GM19438 (cell line): Measurements from ENCODE around the gene MCM7.

Experiments used
- ATAC-seq: cut with Tn5 transposase; IDR thresholded peaks from one replicate; pipeline ENCODE4 v1.9.1; 2021; ENCODE audit warnings: low read depth; ENCODE audit not compliant: unreplicated experiment

Gene MCM7

DNA sequence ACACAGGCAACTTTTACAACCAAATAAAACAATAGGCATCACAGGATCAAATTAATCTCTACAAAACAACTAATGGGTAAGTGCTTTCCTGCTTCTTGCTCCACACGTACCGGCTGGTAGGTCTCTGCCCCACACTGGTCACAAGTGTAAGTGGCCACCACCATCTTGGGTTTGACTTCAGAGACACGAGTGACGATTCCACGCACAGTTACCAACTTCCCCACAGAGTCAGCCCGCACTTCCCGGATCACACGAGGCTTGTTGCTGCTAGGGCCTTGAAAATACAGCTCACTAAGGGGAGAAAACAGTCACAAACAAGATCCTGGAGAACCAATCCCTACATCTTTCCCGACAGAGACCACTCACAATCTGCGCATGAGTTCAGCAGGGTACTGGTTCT lies 2.3 kb downstream of the MCM7 start:
- ATAC-seq: no peak

DNA sequence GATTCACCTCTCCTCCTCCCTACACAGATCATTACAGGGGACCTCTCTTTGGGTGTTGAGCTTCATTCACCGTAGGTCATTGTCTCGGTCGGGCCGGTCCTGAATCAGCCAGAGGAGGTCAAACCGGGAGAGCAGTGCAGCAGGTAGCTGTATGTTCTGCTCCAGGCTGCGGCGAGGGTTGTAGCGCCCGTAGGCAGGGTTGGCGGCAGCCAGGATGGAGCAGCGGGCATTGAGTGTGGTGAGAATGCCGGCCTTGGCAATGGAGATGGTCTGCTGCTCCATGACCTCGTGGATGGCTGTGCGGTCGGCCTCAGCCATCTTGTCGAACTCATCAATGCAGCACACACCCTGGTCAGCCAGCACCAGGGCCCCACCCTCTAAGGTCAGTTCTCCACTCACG lies 5.5 kb downstream of the MCM7 start:
- no peak for ATAC-seq

DNA sequence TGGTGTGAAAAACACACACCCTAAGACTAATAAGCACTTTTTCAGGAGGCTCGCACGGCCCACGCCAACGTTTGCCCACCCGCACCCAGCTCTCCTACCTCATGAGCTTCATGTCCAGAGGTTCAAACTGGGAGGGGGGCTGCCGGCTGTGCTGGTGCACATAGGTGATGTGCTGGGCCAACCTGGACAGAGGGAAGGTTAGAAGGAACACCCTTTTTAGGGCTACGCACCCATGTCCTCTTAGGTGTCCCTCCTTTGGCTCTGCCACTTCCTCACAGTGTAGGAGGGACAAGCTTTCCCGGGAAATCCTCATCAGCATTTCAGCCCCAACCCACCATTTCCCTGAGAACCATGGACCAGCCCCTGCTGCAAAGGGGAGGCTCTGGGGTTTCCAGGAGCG lies 5.9 kb downstream of the MCM7 start:
- no peak for ATAC-seq

DNA sequence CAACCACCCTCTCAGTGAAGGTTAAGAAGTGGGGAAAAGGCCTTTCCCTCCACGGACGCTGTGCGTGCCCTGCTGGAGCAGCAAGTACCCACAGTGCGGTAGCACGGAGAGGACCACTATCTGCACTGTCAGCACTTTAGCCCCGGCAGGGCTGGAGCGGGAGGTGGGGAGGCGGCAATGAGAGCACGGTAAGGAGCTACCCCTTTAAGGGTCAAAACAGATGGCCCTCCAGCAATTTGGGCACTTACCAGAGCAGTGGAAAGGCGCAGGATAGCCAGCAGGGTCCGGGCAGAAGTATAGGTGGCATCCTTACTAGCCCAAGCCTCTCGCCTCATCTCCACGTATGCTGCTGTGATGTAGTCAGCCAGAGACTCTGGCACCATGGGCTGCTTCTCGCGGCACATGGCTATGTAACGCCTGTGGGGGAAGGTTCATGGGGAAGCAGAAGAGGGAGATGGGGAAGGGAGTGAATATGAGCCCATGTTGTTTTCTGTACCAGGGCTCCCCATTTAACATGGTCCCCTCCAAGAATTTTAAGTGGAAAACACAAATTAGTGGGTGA lies 7.2 kb downstream of the MCM7 start:
- ATAC-seq: no peak

DNA sequence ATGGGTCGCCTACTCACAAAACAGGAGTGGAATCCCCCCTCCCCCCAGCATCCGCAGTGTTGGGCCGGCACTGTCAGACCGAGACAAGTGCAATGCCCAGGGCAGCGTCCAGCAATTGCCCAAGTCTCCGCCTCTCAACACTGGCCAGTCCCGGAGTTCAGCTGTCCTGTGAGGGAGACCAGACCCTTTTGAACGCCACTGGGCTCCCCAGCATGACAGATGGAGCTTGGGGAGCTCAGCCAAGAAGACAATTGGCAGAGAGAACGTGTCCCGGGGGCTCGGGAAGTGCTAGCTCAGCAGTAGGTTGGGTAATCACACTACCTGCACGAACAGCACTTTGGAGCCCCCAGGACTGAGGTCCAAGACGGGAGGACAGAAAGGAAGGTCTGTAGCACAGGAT lies 7.7 kb downstream of the MCM7 start:
- no peak for ATAC-seq

DNA sequence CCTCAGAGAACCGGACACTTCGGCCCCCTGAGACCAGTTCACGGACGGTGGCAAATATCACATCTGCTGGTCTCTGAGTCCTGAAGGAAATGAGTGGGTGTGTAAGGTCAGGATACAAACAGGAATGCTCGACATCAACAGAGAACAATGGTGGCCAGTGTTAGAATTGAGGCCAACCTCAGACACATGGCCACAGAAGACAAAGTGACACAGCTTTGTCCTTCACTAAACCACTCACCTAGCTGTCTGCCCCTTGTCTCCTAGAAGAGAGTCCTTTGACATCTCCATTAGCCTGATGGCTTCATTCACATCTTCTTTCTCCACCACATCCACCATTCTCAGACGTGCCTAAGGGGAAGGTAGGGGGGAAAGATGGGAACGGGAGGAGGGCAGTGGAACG lies 8.1 kb downstream of the MCM7 start:
- no peak for ATAC-seq

DNA sequence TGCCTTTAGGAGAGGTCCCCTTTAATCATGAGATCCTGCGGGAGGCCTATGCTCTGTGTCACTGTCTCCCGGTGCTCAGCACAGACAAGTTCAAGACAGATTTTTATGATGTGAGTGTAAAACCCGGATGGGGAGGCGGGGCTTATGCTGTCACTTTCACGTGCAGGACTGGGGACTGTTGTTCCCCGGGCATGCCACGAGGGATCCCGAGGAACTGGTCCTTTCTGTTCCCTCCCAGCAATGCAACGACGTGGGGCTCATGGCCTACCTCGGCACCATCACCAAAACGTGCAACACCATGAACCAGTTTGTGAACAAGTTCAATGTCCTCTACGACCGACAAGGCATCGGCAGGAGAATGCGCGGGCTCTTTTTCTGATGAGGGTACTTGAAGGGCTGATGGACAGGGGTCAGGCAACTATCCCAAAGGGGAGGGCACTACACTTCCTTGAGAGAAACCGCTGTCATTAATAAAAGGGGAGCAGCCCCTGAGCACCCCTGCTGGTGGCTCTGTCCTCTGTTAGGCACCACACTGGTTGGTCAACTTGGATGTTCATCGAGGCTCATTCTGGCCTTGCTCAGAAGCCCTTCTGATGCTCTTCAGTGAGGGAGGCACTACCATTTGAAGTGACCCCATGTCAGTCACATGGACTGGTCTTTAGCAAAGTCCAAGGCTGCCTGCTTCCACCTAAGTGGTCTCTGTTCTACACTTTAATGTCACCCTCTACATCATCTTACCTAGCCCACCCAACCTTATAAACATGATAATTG lies 9.6 kb downstream of the MCM7 start:
- ATAC-seq: no peak

DNA sequence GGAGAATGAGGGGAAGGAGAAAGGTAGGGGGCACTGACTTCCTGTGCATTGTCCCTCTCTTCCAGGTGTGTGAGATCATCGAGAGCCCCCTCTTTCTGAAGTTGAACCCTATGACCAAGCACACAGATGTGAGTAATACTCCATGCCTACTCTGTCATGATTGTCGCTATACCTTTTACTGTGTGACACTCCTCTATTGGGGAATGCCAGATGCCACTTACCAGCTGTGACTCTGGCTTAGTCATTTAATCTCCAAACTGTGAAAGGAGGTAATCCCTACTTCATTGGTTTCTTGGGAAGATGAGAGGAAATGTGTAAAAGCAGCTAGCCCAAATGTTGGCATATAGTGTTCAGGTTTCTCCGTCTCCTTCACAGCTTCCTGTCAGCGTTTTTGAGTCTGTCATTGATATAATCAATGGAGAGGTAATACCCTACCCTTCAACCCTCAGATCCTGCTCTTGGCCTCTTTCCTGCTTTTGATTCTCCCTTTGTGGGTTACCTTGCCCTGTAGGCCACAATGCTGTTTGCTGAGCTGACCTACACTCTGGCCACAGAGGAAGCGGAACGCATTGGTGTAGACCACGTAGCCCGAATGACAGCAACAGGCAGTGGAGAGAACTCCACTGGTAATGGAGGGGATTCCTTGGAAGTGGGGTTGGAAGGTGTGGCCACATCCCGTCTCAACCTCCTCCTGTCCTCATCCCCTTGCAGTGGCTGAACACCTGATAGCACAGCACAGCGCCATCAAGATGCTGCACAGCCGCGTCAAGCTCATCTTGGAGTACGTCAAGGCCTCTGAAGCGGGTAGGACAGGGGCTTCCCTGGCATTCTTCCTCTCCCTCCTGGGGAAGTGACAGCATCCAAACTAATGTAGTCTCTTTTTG lies 10.4 kb downstream of the MCM7 start:
- no peak for ATAC-seq

DNA sequence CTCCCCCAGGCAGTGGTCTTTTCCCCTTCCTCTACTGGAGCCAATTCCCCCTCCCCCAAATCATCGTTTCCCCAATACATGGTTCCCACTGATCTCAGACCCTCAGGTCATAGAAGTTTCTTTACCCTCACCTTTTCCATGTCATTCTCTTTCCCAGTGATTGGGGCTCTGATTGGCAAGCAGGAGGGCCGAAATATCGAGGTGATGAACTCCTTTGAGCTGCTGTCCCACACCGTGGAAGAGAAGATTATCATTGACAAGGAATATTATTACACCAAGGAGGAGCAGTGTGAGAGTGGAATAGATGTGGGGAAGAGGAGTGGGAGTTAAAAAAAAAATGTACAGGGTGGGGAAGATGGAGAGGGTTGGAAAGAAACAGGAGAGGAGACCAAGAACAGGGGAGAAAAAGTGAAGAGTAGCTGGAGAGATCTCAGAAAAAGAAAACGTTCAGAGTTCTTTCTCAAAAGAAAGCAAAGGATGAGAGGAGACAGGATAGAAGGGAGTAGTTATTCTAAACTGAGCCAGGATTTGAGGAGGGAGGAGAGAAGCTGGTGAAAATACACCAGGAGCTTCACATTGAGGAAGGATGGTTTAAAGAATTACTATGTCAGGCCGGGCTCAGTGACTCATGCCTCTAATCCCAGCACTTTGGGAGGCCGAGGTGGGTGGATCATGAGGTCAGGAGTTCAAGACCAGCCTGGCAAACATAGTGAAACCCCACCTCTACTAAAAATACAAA lies 11.6 kb downstream of the MCM7 start:
- ATAC-seq: no peak

DNA sequence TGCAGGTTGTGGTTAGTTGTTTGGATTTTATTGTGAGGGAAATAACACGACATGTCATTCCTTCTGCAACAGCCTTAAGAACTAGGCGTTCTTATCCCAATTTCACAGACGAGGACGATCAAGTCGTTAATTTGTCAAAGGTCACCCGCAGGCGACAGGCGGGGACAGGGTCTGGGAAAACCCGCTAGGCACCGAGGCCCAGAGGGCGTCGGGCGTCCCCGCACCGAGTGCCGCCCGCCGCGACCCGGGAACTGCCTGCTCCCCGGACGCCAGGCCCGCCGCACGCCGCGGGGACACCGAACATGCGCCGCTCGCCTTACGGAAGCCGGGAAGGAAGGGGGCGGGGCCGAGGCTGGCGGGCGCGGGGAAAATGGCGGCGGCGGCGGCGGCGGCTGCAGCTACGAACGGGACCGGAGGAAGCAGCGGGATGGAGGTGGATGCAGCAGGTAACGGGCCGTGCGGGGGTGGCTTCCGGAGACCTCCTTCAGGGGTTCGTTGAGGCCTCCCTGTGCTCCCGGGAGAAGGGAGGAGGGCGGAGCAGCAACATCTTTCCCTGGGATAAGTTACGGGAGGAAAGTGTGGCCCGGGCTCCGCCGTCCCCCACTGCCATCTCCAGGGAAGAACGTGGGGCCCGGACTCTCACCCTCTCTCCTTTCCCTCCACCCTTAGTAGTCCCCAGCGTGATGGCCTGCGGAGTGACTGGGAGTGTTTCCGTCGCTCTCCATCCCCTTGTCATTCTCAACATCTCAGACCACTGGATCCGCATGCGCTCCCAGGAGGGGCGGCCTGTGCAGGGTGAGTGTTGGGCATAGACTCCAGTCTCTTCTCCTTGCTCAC lies 12.4 kb downstream of the MCM7 start, which contains the start of gene COPS6:
Gene COPS6, plus strand, starts transcription at position 349 of the 837 bp plus-strand sequence. Its CDS starts 22 bp downstream, at position 371.
- peak; percentile 47 for ATAC-seq

DNA sequence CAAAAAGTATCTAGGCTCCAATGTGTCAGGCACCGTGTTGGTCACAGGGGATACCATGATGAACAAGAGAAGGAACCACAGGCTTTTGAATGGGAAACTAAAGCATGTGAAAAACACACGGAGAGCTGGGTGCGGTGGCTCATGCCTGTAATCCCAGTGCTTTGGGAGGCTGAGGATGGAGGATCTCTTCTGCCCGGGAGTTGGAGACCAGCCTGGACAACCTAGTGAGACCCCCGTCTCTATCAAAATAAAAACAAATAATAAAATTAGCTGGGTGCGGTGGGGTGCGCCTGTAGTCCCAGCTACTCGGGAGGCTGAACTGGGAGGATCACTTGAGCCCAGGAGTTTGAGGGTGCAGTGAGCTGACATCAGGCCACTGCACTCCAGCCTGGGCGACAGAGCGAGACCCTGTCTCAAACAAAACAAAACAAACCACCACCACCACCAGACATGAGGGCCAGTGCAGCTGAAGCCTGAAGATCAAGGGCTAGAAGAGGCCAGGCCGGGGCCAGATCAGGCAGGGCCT lies 13.0 kb downstream of the MCM7 start:
- no peak for ATAC-seq

DNA sequence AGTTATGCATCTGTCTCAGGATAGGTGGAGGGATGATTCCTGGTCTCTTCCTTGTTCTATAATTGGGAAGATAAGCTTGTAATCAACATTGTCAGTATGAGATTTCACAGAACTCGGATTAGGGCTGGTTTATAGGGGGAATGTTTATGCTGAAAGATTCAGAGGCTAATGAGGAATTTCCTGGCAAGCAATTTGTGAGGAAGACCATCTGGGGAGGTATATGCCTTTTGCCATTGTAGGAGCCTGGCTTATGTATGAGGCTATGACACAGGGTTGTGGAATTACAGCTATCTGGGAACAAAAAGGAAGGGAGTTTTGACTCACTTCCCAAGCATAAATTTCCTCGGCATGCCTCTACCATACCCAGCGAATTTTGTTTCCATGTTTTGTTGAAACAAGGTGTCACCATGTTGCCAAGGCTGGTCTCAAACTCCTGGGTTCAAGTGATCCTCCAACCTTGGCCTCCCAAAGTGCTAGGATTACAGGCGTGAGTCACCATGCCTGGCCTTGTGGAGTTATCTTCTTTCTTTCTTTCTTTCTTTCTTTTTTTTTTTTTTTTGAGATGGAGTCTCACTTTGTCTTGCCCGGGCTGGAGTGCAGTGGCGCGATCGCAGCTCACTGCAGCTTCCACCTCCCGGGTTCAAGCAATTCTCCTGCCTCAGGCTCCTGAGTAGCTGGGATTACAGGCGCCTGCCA lies 14.0 kb downstream of the MCM7 start:
- no peak for ATAC-seq

DNA sequence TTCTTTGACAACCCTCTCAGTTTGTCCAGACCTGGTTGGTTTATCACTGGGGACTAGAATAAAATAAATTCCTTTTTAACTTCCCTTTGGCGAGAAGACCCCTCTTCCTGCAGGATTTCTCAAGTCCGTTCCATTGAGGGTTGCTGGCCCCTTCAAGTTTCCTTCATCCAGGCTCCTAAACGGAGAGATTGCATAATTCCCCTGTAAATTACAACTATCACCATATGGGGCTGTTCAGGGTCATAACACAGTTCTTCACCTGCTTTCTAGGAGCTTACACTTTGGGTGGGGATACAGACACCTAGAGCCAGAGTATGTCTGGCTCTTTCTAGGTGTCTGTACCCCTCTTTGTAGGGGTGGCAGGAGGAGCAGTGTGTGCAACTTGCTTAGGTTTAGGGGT lies 15.7 kb downstream of the MCM7 start:
- ATAC-seq: no peak

DNA sequence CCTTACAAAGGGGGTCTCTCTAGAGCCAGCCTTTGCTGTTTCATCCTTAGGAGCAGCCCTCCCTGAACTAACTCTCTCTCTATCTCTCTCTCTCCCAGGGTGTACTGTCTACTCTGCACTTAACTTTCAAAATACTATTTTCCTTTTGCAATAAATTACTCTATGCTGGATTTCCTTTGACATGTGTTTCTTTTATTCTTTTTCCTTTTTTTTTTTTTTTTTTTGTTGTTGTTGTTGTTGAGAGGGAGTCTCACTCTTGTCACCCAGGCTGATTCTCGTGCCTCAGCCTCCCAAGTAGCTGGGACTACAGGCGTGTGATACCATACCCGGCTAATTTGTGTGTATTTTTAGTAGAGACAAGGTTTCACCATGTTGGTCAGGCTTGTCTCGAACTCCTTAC lies 18.2 kb downstream of the MCM7 start:
- ATAC-seq: no peak

DNA sequence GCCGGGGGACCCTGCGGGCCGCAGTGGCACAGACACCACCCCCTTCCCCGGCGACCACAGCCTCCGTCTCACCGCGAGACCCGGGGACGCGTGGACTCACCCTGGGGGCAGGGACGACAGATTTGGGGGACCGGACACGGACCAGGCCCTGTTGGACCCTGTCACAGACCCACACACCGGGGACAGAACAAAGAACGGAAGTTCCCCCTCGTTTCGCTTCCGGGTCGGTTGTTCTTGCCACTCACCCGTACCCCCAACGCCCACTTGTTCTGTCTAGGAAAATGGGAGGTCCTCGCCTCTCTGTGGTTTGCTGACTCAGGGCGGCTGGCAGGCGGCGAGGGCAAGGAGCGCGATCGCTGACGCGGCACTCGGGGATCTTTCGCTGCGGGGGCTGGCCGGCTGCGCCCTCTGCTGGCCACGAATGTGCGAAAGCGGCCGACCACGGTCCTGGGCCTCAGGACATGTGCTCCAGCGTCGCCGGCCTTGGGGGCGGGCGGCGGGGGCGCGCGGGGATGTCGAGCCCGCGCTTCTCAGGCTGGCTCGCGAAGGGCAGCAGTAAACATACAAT lies 19.6 kb downstream of the MCM7 start, which contains the start of gene ZNF3:
Gene ZNF3, minus strand, starts transcription at position 189 of the 568 bp plus-strand sequence. CDS start 4,366 bp downstream, outside the sequence.
- ATAC-seq: peak; percentile 83

DNA sequence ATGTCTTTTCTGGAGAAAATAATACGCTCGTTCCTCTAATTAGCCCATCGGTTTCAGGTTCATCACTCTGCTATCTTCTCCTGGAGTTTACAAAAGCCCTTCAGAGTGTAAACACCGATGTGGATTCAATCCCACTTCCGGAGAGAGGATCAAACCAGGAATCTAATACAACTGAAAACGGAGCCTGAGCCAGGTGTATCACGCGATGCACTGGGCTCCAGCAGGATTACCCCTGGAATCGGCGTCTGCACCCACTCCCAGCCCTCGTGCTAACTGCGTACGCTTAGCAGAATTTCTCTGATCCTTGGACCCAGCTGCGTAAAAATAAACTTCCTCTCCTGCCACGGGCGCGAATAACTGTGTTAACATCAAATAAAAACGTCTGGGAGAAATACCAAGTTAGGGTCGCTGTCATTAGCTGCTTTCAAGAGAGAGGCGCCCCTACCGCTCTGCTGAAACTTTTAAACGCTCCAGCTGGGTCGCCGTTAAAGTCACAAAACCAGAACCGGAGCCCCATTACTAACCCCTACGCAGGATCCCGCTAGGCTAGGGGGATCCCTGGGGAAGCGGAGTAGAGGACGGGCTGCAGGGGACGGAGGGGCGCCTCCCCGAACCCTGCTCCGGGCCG lies 20.2 kb downstream of the MCM7 start:
- ATAC-seq: peak; percentile 22

DNA sequence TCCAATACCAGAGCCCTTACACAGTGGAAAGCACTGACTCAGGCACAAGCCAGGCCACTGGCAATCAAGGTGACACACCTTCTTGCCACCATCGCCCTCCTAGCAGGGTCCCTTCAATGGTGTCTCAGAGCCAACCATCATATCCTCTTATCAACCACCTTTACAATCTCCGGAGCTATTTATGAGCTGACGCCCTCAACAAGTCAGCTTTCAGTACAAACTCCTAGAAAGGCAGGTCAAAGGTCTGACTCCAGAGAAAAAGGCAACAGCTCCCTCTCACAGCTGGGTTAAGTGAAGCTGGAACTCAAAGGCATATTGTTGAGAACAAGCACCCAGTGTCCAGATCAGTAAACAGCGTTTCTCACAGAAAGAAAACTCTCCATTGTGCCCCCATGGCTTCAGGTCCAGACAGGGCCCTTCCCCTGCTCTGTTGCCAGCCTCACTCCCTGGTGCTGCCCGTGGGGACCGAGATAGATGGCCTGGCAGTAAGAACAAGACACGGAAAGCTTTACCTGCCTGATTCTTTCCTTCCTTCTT lies 22.1 kb downstream of the MCM7 start:
- ATAC-seq: no peak

DNA sequence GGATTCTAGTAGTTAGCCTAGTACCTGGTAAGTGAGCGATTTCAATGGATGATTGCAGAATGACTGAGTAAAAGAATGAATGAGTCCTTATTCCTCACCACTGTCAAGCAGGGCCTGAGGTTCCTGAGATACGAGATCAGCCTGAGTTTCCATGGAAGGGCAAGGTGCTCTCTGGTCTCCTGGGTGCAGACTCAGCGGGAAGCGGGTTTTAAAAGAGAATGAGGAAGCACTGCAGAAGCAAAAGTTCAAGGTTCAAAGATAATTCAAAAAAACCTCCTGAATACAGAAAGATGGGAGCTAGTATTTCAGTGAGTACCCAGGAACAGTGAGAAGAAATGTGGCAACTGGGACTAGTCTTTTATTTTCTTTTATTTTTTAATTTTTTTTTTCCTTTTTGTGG lies 24.0 kb downstream of the MCM7 start:
- ATAC-seq: no peak
